GM23248 (cell line): ENCODE data around the gene NKAIN2. TPM values are rescaled to one million over a fixed set of nuclear protein-coding genes. Genes with fewer than 3 reads are reported as not detected.

Source experiments
- DNase-seq: peaks from one replicate; pipeline ENCODE4 v3.0.0-alpha.2; 2015
- H2AFZ ChIP-seq: fragments of 200-600 bp; sonication (generic); 2 replicates; pipeline ENCODE4 v1.6.1; 2016; ENCODE audit warnings: antibody characterized with exemption
- H3F3A ChIP-seq: fragments of 200-600 bp; sonication (generic); 2 replicates; pipeline ENCODE4 v1.6.1; 2016; ENCODE audit warnings: mild to moderate bottlenecking, antibody characterized with exemption, mixed run types; ENCODE audit not compliant: insufficient read depth
- H3K27ac ChIP-seq: fragments of 200-600 bp; sonication (generic); 2 replicates; pipeline ENCODE4 v1.5.1; 2016; ENCODE audit warnings: mild to moderate bottlenecking
- H3K27me3 ChIP-seq: fragments of 200-600 bp; sonication (generic); replicated peaks from 2 replicates; pipeline ENCODE4 v1.6.1; 2016; ENCODE audit warnings: mild to moderate bottlenecking; ENCODE audit not compliant: insufficient read depth
- H3K36me3 ChIP-seq: fragments of 200-600 bp; sonication (generic); 2 replicates; pipeline ENCODE4 v1.6.1; 2016; ENCODE audit warnings: low read depth, mild to moderate bottlenecking
- H3K4me1 ChIP-seq: fragments of 200-600 bp; sonication (generic); 2 replicates; pipeline ENCODE4 v1.6.1; 2016; ENCODE audit warnings: mild to moderate bottlenecking; ENCODE audit not compliant: insufficient read depth
- H3K4me2 ChIP-seq: fragments of 200-600 bp; sonication (generic); one replicate; pipeline ENCODE4 v1.6.1; 2016; ENCODE audit warnings: mild to moderate bottlenecking; ENCODE audit not compliant: unreplicated experiment
- H3K4me3 ChIP-seq: fragments of 200-600 bp; sonication (generic); 2 replicates; pipeline ENCODE4 v1.5.1; 2016; ENCODE audit warnings: mild to moderate bottlenecking
- H3K79me2 ChIP-seq: fragments of 200-600 bp; sonication (generic); 2 replicates; pipeline ENCODE4 v1.6.1; 2016; ENCODE audit warnings: mild to moderate bottlenecking; ENCODE audit not compliant: insufficient read depth
- H3K9ac ChIP-seq: fragments of 200-600 bp; sonication (generic); 2 replicates; pipeline ENCODE4 v1.6.1; 2016; ENCODE audit warnings: mild to moderate bottlenecking
- H3K9me2 ChIP-seq: fragments of 200-600 bp; sonication (generic); 2 replicates; pipeline ENCODE4 v1.6.1; 2016; ENCODE audit warnings: mixed run types, mild to moderate bottlenecking, moderate library complexity; ENCODE audit not compliant: insufficient read depth
- H3K9me3 ChIP-seq: fragments of 200-600 bp; sonication (generic); one replicate; pipeline ENCODE4 v1.6.1; 2017; ENCODE audit warnings: low read depth
- H4K20me1 ChIP-seq: fragments of 200-600 bp; sonication (generic); 2 replicates; pipeline ENCODE4 v1.6.0; 2016; ENCODE audit not compliant: insufficient read depth
- EZH2 ChIP-seq: fragments of 200-600 bp; sonication (generic); IDR thresholded peaks from 2 replicates; pipeline ENCODE4 v1.6.1; 2018; ENCODE audit warnings: antibody characterized with exemption, mild to moderate bottlenecking; ENCODE audit not compliant: insufficient read depth, poor library complexity, severe bottlenecking
- EZH2phosphoT487 ChIP-seq: fragments of 200-600 bp; sonication (generic); IDR thresholded peaks from 2 replicates; pipeline ENCODE4 v1.6.1; 2018; ENCODE audit warnings: antibody characterized with exemption, moderate library complexity, mild to moderate bottlenecking, low read depth; ENCODE audit not compliant: insufficient read depth
- WGBS, 2 experiments: methylation state at CpG; one replicate each; pipeline ENCODE4 v1.1.6; 2015 to 2017; ENCODE audit warnings: low lambda C conversion rate in 2 of 2, low coverage in 1 of 2; ENCODE audit errors: missing lambda C conversion rate in 2 of 2; 5-methylcytosine and 5-hydroxymethylcytosine counted together
- in situ Hi-C: fragments of 300-500 bp; cut with MboI; formaldehyde crosslinking; loops from 2 replicates; pipeline ENCODE4 v1.15.0; 2020
- polyA plus RNA-seq: library from polyadenylated mRNA; unstranded; fragments of >200 nt; fragmentation: Nextera tagmentation; extraction: Ambion mirVana; gene quantifications from 2 replicates; pipeline ENCODE4 v1.2.1, GENCODE V29; 2016
- total RNA-seq: library from RNA; depleted of rRNA; stranded (reverse); fragments of >200 nt; shearing (Covaris generic); gene quantifications from 2 replicates; pipeline ENCODE4 v1.2.3, GENCODE V29; 2014

Gene NKAIN2
- total and polyA plus RNA-seq, 2 experiments from 2014 or later: not detected

- no peaks in the 10 kb centered on the region for H3K9me3 ChIP-seq
- no peak for TF ChIP-seq EZH2
- TF ChIP-seq EZH2phosphoT487: no peak
These were observed 718.7 kb downstream of the NKAIN2 start for GRCh38 chr6:124522335-124522734.

GRCh38 chr6:124524491-124525200, 721.0 kb downstream of the NKAIN2 start:
- no peak for DNase-seq
- H3K79me2 ChIP-seq: no peaks in the 10 kb centered on the region
- no peaks in the 10 kb centered on the region for H3F3A ChIP-seq
- no peak overlapping the region for H3K27ac ChIP-seq
- no peaks in the 10 kb centered on the region for H3K9me3 ChIP-seq
- no peaks in the 10 kb centered on the region for H4K20me1 ChIP-seq
- no peaks in the 10 kb centered on the region for H3K4me1 ChIP-seq
- no peak overlapping the region for H3K4me2 ChIP-seq
- H3K27me3 ChIP-seq: no peaks in the 10 kb centered on the region
- no peak overlapping the region for H3K4me3 ChIP-seq
- WGBS, 2 experiments: 25 to 31% methylated on average over 7 of the region's 7 CpGs
- no peaks in the 10 kb centered on the region for H3K36me3 ChIP-seq
- H3K9ac ChIP-seq: no peak overlapping the region
- in situ Hi-C loops: no loop called here
- TF ChIP-seq EZH2phosphoT487: no peak
- TF ChIP-seq EZH2: no peak
- H2AFZ ChIP-seq: no peak overlapping the region
- no peaks in the 10 kb centered on the region for H3K9me2 ChIP-seq

More at GRCh38 chr6:124522335-124522734, 718.7 kb downstream of the NKAIN2 start:
- Histone ChIP-seq H3F3A (no peaks in the 10 kb centered on the region), H3K4me2 (no peak overlapping the region), H2AFZ (no peak overlapping the region), H3K36me3 (no peaks in the 10 kb centered on the region), H3K27ac (no peak overlapping the region), H3K79me2 (no peaks in the 10 kb centered on the region), H3K4me1 (no peaks in the 10 kb centered on the region), H4K20me1 (no peaks in the 10 kb centered on the region), H3K4me3 (no peak overlapping the region), H3K27me3 (no peaks in the 10 kb centered on the region), H3K9me2 (no peaks in the 10 kb centered on the region), H3K9ac (no peak overlapping the region)
- in situ Hi-C loops: no loop called here
- DNase-seq: no peak
- 24 to 38% methylated on average over 4 of the region's 4 CpGs for WGBS, 2 experiments

- no peak for DNase-seq
- WGBS, 2 experiments: 0% methylated on average over 1 of the region's 1 CpG
These were observed 727.3 kb downstream of the NKAIN2 start for GRCh38 chr6:124530926-124531325.

DNA sequence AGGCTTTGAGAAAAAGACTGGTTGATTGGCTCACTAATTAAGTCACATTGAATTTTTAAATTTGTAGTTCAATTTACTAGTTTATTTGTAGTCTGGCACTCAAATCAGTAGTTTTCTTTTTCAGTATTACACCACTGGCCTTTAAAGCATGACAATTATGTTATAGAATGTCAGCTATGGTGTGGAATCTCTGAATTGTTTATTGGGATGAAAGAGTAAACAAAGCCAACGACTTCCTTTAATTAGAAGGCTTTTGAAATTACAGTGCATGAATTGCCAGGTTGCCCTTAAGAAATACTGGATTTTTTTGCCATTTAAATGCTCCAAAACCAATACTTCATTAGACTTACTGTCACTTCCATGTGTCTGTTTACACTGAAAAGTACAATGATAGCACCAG, 731.6 kb downstream of the NKAIN2 start:
- WGBS, 2 experiments: 0% methylated on average over 1 of the region's 1 CpG

More at GRCh38 chr6:124530926-124531325, 727.3 kb downstream of the NKAIN2 start:
- Histone ChIP-seq H3F3A (no peaks in the 10 kb centered on the region), H3K4me2 (no peak overlapping the region), H3K27ac (no peak overlapping the region), H3K9me2 (no peaks in the 10 kb centered on the region), H2AFZ (no peak overlapping the region), H3K9ac (no peak overlapping the region), H3K36me3 (no peaks in the 10 kb centered on the region), H4K20me1 (no peaks in the 10 kb centered on the region), H3K4me3 (no peak overlapping the region), H3K27me3 (no peaks in the 10 kb centered on the region), H3K4me1 (no peaks in the 10 kb centered on the region), H3K9me3 (no peaks in the 10 kb centered on the region), H3K79me2 (no peaks in the 10 kb centered on the region)
- TF ChIP-seq EZH2 (no peak), EZH2phosphoT487 (no peak)
- in situ Hi-C loops: no loop called here

More for the DNA sequence above, 731.6 kb downstream of the NKAIN2 start:
- Histone ChIP-seq H3K4me1 (no peaks in the 10 kb centered on the region), H3K9me2 (no peaks in the 10 kb centered on the region), H3K36me3 (no peaks in the 10 kb centered on the region), H3K9me3 (no peaks in the 10 kb centered on the region), H4K20me1 (no peaks in the 10 kb centered on the region), H3K27me3 (no peaks in the 10 kb centered on the region), H3K27ac (no peak overlapping the region), H2AFZ (no peak overlapping the region), H3K4me3 (no peak overlapping the region), H3F3A (no peaks in the 10 kb centered on the region), H3K9ac (no peak overlapping the region), H3K4me2 (no peak overlapping the region), H3K79me2 (no peaks in the 10 kb centered on the region)
- DNase-seq: no peak
- in situ Hi-C loops: no loop called here
- no peak for TF ChIP-seq EZH2
- TF ChIP-seq EZH2phosphoT487: no peak
